A549 treated with ZK216348 at 1 μM for 4 hours (cell line): ENCODE measurements around the gene TEDC2. TPM values are rescaled to one million over a fixed set of nuclear protein-coding genes. Genes with fewer than 3 reads are reported as not detected.

Experiments used
- total RNA-seq: library from RNA; stranded (reverse); fragments of 200-300 nt; extraction: Qiagen RNA extraction; gene quantifications from 5 replicates; pipeline ENCODE4 v1.2.3, GENCODE V29; 2022; ENCODE audit warnings: low read depth

The TEDC2 gene, protein sequence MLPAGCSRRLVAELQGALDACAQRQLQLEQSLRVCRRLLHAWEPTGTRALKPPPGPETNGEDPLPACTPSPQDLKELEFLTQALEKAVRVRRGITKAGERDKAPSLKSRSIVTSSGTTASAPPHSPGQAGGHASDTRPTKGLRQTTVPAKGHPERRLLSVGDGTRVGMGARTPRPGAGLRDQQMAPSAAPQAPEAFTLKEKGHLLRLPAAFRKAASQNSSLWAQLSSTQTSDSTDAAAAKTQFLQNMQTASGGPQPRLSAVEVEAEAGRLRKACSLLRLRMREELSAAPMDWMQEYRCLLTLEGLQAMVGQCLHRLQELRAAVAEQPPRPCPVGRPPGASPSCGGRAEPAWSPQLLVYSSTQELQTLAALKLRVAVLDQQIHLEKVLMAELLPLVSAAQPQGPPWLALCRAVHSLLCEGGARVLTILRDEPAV
- 12.6 to 24.4 TPM (median 21.2 TPM) in 5 replicates for total RNA-seq

DNA sequence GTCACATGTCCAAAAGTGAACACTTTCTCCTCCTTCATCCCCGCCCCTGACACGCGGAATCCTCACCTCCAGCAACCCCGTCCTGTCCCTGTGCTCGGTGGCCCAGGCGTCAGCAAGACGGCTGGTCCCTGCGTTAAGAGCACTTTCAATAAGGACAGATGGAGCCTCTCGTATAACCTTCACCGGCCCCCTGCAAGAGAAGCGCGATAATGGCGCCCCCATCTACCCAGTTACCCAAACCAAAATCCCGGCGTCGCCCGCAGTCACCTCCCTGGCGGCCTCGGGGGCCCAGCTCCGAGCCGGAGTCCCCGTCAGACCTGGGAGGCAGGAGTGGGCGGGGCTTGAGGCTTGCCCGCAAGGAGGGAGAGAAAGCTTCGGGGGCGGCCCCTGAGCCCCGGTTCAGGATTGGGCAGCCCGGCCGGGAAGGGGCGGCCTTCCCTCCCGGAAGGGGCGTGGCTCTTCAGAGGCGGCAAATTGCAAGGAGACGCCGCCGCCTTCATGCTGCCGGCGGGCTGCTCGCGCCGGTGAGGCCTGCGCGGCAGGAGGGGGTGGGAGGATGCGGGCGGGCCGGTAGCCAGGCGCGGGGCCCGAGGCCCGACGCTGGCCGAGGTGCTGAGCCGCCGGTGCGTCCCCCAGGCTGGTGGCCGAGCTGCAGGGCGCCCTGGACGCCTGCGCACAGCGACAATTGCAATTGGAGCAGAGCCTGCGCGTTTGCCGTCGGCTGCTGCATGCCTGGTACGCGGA, at the start of gene TEDC2:
TSS of gene TEDC2 (plus strand) at position 463 of the 744 bp plus-strand sequence. CDS start at position 499, 36 bp downstream.

DNA sequence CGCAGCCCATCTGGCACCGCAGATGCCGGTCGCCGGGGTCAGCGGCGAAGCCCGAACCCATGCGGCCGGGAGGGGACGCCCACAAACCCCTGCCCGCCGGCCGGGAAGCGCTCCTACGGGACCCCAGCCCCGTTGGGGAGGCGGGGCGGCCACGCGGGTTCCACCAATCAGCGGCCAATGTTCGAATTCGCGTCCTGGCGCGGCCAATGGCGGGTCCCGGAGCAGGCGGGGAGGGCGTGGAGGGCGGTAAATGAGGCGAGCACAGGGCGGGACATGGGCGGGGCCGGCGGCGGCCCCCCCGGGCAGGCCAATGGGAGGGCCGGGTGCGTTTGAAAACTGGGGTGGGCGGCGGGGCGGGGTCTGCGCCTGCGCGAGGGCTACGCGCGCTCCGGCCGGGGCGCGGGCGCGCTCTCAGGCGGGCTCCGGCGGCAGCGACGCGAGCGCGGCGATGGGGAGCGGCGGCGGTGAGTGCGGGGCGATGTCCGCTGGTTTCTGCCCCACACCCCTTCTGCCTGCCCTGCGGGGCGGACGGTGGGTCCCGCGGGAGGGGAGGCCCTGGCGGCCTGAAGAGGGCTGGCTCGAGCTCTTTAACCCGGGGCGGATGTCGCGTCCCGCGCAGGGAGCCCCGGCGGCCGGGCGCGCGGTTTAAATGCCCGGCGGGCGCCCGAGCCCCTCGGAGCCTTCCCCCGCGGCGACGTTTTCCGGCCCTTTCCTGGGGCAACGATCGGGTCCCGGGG, 30.7 kb upstream of the TEDC2 start, which contains the start of gene CCNF:
TSS of gene CCNF (plus strand) at position 414 of the 737 bp plus-strand sequence. CDS start at position 449, 35 bp downstream.

DNA sequence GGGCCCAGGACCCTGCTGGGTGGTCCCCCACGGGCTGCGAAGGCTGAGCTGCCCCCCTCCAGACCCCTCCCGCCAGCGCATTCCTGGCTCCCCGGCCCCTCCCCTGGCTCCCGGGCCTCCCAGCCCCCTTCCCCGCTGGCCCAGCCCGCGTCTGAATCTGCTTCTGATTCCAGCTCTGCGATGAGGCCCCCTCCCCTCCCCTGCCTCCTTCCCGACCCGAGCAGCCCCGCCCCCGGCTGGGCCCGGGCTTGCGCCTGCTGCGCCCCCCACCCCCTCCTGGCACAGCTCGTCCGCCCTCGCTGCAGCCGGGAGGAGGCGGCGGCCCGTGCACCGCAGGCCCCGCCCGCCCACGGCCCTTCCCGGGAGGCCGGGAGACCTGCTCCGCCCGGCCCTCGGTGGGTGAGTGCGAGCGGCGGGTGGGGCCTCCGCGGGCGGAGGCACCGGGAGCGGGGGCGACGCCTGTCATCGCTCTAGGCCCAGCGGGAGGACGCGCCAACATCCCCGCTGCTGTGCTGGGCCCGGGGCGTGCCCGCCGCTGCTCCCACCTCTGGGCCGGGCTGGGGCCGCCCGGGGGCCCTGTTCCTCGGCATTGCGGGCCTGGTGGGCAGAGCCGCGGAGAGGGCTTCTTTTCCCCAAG, 11.2 kb downstream of the TEDC2 start, which contains the start of gene NTN3:
TSS of gene NTN3 (plus strand) at position 282 of the 637 bp plus-strand sequence. CDS start 405 bp downstream, outside the sequence.

DNA sequence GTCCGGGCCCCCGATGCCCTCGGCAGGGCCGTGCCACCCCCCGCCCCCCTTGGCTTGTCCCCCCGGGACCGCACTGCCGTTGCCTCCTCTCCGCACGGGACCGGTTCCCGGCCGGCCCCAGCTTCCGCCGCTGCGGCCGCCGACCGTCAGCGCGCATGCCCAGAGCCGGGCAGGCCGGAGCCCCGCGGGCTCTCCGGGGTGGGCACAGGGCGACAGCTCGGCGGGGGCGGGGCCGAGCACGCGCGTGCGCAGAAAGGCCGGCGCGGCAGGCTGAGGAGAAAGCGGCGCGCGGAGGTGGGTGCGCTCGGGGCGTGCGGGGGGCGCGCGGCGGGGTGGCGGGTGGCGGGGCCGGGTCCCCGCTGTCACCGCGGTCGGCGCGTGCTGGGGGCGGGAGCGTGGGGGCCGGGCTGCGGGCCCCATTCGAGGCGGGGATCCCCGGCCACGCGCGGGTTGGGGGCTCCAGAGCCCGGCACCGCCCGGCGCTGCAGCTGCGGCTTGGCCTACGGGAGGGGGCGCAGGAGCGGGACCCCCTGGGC, 15.0 kb downstream of the TEDC2 start, which contains the start of gene TBC1D24:
TSS of gene TBC1D24 (plus strand) at position 251 of the 536 bp plus-strand sequence. CDS start 21,022 bp downstream, outside the sequence.

DNA sequence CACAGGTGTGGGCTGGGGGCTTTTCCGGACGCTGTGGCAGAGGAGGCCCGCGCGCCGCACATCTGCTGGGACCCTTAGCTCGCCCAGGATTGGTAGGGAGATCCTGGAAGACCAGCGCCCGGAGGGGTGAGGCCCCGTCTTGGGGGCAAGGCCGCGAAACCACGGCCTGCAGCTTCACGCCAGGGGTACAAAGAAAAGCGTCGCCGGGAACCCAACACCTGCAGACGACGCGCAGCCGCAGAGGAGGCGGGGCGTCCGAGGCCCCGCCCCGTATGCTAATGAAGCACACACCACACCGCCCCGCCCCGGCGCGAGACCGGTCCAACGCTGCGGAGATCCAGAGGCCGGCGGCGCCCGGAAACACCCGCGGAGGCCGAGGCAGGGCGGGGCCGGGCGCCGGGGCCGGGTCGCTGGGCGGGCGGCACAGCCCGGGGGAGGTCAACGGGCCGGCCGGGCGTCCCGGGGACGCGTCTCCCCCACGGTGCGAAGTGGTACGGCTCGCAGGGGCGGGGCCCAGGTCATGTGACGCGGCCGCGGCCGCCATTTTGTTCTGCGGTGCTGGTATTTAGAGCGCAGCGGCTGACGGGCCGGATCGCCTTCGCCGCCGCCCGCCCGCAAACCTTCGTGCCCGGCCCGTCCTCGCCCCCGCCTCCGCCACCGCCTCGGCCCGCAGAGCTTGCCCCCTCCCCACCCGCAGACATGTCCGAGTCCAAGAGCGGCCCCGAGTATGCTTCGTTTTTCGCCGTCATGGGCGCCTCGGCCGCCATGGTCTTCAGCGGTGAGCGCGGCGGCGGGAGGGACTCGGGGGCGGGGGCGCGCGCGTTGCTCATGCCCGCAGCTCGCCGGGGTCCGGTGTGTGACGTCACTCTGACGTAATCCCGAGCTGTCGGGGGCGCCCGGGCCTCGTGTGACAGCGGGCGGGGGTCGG, 53.8 kb downstream of the TEDC2 start, which contains the start of gene ATP6V0C:
TSS of gene ATP6V0C (plus strand) at position 548 of the 928 bp plus-strand sequence. CDS start at position 700, 152 bp downstream.

Other genes with a start within 250 kb of the TEDC2 start
- gene BRICD5, start 249.2 kb upstream of the TEDC2 start, total RNA-seq, result 2.8 to 6.7 TPM (median 5.2 TPM) in 5 replicates
- gene PGP, start 245.3 kb upstream of the TEDC2 start, total RNA-seq, result 14.5 to 39.0 TPM (median 37.6 TPM) in 5 replicates
- gene E4F1, start 236.5 kb upstream of the TEDC2 start, total RNA-seq, result 11.9 to 30.7 TPM (median 24.8 TPM) in 5 replicates
- 0.75 to 2.1 TPM (median 1.6 TPM) in 5 replicates for gene DNASE1L2, start 223.7 kb upstream of the TEDC2 start, total RNA-seq
- gene ECI1, start 208.5 kb upstream of the TEDC2 start, total RNA-seq, result 41.0 to 92.8 TPM (median 86.3 TPM) in 5 replicates
- 254 to 289 TPM (median 260 TPM) in 5 replicates for gene RNPS1, start 192.0 kb upstream of the TEDC2 start, total RNA-seq
- 13.8 to 23.1 TPM (median 19.7 TPM) in 5 replicates for gene ABCA3, start 119.4 kb upstream of the TEDC2 start, total RNA-seq
- gene CCNF, start 30.7 kb upstream of the TEDC2 start, total RNA-seq, result 16.8 to 24.3 TPM (median 23.8 TPM) in 5 replicates
- gene NTN3, start 11.2 kb downstream of the TEDC2 start, total RNA-seq, result 0.12 TPM in 1 of 5 replicates, not detected in the others
- 5.1 to 8.9 TPM (median 8.5 TPM) in 5 replicates for gene TBC1D24, start 15.0 kb downstream of the TEDC2 start, total RNA-seq
- 125 to 283 TPM (median 245 TPM) in 5 replicates for gene ATP6V0C, start 53.8 kb downstream of the TEDC2 start, total RNA-seq
- 10.2 to 28.8 TPM (median 27.7 TPM) in 5 replicates for gene AMDHD2, start 60.3 kb downstream of the TEDC2 start, total RNA-seq
- gene CEMP1, start 71.3 kb downstream of the TEDC2 start, total RNA-seq, result not detected in 5 replicates
- 22.0 to 25.6 TPM (median 22.4 TPM) in 5 replicates for gene PDPK1, start 77.9 kb downstream of the TEDC2 start, total RNA-seq
- gene KCTD5, start 222.4 kb downstream of the TEDC2 start, total RNA-seq, result 31.5 to 44.6 TPM (median 42.6 TPM) in 5 replicates